Islet of Langerhans (tissue), 1 donor: ENCODE data around the gene EXOC3L4.
"Not testable (repeated sequence)": the region's sequence is repeated elsewhere in the genome, so short reads cannot be mapped to it uniquely, and the experiment has no call there.

Source experiments
- FAIRE-seq: peaks from one replicate; lab custom pipeline; 2011; peaks lifted over from hg19 to GRCh38; lab: Jason Lieb, UNC

EXOC3L4 gene

DNA sequence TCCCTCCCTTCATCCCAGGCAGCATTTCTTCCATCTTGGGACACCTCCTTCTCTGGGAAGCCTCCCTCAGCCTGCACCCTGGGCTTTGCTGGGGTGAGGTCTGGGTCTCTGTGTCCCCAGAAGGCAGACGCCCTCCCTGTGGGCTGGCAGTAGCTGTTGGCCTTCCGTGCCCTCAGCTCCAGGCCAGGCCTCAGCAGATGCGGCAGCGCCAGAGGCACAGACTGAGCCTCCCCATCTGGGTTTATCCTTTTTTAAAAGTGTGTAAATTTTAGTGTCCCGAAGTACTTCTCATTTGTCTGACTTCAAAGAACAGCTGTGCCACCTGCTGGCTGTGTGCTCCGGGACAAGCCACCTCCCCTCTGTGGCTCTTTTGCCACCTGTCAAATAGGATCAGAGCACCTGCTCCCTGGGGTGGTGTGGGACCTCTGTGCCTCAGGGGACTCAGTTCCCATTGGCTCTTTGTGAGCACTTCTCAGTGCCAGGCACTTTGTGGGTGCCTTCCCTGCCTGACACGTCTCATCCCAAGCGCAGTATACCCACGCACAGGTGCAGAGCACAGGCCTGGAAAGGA, 11.1 kb downstream of the EXOC3L4 start:
- no peak for FAIRE-seq

DNA sequence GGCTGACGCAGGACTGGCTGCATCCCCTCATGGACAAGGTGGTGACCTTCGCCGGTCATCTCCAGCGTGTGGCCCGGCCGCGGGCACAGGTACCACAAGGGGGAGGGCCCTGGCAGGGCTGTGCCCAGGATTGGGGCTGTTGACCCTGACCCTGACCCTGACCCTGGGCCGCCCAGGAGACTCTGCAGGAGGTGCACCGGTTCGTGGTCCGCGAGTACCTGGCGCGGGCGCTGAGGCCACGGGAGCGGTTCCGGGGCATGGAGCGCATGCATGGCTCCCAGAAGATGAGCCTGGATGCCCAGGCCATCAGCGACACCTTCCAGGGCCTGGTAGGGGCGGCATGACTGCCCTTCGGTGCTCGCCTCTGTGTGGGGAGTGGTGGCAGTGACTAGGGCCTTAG, 12.9 kb downstream of the EXOC3L4 start:
- no peak for FAIRE-seq

GRCh38 chr14:103107941-103108748, 13.6 kb downstream of the EXOC3L4 start:
- no peak for FAIRE-seq

GRCh38 chr14:103108749-103109207, 14.3 kb downstream of the EXOC3L4 start:
- no peak for FAIRE-seq

DNA sequence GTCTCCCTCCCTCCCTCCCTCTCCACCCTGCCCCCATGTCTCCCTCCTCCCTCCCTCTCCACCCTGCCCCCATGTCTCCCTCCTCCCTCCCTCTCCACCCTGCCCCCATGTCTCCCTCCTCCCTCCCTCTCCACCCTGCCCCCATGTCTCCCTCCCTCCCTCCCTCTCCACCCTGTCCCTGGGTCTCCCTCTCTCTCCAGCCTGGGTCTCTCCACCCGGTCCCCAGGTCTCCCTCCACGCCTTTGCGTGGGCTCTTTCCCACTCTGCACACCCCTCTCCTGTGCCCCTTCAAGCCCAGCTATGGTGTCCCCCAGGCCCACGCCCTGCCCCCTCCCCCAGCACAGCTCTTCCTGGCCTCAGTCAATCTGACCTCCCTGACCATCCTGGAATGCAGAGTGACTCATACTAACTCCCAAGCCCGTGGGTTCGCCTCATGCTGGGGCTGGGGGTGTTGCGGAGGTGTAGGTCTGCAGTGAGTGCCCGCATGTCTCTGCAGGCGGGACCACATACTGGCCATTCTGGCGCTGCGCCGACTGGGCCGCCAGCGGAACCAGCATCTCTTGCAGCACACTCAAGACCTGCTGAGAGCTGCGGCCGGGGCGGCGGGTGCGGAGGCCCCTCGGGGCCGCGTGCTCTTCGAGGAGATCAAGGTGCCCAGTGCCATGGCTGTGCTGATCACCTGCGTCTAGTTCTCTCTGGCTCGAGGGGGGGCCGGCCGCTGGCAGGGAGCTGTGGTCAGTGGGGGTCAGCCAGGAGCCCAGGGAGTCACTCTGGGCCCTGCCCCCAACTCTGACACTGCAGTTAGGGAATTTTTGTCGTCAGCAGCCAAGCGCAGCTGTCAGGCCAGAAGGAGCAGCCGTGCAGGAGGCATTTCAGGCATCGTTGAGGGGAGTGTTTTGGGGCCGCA, 15.3 kb downstream of the EXOC3L4 start:
- FAIRE-seq, result no peak

- FAIRE-seq, result no peak
Observed at GRCh38 chr14:103110681-103111231, 16.2 kb downstream of the EXOC3L4 start.

DNA sequence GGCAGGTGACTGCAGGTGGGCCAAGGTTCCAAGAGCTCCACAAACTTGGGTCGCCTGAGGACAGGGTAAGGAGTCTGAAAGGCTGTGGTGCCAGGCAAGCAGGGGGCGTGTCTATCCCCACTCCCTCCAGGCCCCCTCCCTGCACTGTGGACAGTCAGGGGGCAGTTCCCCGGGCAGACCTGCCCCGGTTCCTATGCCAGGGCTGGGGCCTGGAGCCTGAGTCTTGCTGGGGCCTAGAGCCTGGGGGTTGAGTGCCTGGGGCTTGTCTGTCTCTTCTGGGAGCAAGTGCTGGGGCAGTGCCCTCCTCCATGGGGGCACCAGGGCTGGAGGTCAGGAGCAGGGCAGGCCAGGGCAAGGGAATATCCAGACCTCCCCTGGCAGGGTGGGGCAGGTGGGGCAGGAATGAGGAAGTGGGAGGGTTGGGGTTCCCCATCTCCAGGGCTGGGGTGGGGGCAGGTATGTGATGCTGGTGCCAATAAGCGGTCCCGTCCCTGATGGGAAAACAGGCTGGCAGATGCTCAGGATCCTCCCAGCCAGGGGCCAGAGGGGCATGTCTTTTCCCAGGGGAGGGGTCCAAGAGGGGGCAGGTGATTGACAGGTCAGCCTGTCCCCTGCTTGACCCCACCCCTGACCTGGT, 16.8 kb downstream of the EXOC3L4 start:
- FAIRE-seq, result no peak

- no peak for FAIRE-seq
Observed at GRCh38 chr14:103112400-103113243, 18.1 kb downstream of the EXOC3L4 start.

- no peak for FAIRE-seq
Observed at GRCh38 chr14:103113303-103113702, 18.8 kb downstream of the EXOC3L4 start.

DNA sequence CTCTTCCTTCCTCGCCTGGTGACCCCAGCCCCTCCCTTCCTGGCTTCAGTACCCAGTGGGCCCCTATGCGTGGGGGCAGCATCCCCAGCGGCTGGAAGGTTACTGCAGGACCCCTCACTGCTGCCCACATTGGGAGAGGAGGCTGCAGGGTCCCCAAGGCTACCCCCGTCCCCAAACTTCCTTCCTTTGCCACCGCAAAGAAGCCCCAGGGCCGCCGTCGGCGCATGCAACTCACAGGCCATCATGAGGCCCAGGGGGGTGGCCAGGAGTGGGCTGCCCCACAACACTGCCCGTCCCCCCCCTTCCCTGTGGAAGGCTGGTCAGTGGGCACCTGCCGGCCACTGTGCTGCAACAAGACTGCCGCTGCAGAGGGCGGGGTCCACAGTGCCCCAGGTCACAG, 19.2 kb downstream of the EXOC3L4 start:
- FAIRE-seq, result no peak

DNA sequence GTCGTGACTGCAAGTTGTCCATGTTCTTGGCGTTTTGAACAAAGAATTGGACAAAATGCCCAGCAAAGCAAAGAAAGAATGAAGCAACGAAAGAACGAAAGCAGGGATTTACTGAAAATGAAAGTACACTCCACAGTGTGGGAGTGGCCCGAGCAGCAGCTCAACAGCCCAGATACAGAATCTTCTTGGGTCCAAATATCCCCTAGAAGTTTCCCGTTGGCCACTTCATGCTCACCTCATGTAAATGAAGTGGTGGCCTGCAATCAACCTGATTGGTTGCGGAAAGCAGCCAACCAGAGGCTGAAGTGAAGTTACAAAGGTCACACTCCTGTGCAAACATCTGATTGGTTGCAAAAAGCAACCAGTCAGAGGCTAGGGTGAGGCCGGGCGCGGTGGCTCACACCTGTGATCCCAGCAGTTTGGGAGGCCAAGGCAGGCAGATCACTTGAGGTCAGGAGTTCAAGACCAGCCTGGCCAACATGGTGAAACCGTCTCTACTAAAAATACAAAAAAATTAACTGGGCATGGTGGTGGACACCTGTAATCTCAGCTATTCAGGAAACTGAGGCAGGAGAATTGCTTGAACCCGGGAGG, 20.7 kb downstream of the EXOC3L4 start:
- FAIRE-seq, result not testable (repeated sequence)

GRCh38 chr14:103115845-103116572, 21.5 kb downstream of the EXOC3L4 start:
- no peak for FAIRE-seq

GRCh38 chr14:103116636-103117035, 22.1 kb downstream of the EXOC3L4 start:
- no peak for FAIRE-seq

GRCh38 chr14:103117499-103117898, 23.0 kb downstream of the EXOC3L4 start:
- not testable (repeated sequence) for FAIRE-seq

DNA sequence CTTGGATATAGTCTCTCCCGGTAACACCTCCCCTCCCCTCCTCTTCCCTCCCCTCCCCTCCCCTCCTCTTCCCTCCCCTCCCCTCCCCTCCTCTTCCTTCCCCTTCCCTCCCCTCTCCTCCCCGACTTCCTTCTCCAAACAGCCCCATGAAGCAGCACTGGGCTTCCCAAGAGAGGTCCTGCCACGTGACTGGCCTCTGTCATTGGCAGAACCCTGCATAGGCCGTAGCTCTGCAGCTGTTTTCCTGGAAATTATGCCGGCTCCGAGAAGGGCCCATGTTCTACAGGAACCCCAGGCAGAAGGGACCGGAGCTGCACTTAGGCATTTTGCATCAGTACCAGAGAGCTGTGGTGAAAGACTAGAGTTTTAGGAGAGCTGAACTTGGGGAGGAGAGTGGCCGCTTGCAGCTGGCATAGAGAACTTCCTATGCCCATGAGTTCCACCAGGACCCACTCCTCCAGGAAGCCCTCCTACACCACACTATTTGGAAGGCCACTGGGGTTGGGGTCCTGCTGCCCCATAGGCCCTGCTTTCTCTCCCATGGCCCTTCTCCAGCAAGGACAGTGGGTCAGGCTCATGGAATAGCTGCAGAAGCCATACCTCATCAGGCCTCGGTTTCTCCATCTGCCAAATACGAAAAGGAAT, 23.6 kb downstream of the EXOC3L4 start:
- FAIRE-seq, result no peak

DNA sequence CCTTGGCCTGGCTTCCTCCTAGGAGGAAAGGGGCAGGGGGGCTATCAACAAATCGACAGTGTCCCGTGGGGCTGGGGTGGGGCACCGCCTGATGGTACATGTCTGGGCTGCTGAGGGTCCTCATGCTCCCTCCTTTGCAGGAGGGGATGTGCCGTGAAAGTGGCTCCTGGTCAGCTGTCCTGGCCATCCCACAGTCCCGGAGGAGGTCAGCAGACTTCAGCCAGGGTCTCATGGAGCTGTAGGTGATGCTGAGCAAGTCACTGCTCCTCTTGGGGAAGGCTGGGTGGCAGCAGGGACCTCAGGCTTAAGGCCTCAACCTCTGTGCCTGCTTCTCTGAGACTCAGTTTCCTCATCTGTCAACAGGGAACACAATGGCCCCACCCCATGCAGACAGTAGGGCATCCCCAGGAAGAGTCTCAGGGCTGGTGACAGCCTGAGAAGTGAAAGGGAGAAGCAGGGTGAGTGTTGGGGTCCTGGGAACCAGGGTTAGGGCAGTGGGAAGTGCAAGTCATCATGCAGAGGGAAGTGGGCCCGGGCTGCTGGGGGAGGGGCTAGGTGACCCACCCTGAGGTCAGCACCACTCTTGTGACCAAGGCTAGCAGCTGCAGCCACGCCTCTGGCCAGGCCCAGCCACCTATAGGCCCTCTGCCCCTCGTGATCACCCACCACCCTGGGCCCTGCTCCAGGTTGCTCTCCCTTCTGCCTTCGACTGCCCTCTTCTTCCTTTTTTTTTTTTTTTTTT, 24.3 kb downstream of the EXOC3L4 start:
- no peak for FAIRE-seq

GRCh38 chr14:103119527-103119926, 25.0 kb downstream of the EXOC3L4 start:
- FAIRE-seq, result not testable (repeated sequence)

DNA sequence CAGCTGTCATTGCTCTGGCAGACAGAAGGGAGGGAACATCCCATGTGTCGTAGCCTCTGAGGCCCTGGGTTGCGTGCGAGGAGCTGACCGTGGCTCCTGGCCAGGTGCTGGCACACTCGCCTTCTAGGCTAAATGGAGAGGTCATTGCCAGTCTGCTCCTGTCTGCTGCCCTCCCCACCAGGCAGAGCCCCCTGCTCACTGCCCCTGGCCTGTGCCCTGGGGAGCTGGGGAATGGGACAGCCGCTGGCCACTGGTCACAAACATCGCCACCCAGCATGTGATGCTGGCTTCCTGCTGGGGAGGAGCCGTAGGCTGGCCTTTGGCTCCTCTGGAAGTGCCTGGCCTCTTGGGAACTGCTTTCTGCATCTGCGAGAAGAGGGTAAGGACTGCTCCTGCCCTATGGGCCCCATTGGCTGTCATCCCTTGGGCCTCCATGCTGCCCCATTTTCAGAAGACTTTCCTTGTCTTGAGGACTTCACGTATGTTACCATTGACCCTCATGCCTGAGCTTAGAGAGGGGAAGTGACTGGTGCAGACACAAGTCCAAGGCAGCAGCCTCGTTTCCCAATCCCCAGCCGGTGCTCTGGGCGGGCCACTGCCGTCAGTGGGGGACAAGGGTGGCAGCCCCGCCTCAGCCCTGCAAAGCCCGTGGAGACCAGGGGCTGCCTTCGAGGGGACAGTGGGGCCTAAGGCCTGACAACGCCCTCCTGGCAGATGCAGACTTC, 26.8 kb downstream of the EXOC3L4 start:
- FAIRE-seq, result no peak
